Activated CD4-positive, alpha-beta T cell treated with anti-CD3 and anti-CD28 coated beads, Interleukin-2, amount 50 U/mL, for 1 hour (primary cell): ENCODE results near the gene URI1.

Experiments used
- DNase-seq: peaks from one replicate; pipeline ENCODE4 v3.0.0-alpha.2; 2020

Gene URI1

DNA sequence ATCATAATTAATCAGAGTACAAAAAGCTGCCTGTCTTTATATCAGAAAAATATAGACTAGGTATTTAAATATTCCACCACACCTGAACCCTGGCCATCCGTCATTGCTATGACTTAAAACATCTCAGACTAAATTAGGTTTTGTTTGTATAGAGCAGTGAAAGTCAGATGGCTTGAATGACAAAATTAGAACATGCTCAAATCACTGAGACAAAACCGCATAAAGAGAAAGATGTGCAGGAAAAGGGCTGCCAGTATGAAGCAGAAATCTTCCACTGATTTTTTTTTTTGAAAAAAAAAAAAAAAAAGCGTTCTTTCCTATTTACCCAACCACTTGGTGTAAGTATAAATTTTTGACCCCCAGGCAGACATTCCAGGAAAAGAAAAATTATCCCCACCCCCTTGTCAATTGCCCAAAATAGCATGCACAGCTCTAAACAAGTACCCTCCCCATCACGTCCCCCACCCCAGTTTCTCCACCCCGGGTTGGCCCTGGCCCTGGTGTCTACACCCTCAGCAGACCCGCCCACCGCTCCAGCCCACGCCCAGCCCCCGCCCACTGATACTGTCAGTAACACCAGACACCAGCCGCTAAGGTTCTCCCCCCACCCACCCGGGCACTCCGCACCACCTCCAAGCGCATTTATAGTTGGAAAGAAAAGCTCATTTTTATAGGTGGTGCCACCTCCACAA, 118.6 kb downstream of the URI1 start:
- DNase-seq: no peak

DNA sequence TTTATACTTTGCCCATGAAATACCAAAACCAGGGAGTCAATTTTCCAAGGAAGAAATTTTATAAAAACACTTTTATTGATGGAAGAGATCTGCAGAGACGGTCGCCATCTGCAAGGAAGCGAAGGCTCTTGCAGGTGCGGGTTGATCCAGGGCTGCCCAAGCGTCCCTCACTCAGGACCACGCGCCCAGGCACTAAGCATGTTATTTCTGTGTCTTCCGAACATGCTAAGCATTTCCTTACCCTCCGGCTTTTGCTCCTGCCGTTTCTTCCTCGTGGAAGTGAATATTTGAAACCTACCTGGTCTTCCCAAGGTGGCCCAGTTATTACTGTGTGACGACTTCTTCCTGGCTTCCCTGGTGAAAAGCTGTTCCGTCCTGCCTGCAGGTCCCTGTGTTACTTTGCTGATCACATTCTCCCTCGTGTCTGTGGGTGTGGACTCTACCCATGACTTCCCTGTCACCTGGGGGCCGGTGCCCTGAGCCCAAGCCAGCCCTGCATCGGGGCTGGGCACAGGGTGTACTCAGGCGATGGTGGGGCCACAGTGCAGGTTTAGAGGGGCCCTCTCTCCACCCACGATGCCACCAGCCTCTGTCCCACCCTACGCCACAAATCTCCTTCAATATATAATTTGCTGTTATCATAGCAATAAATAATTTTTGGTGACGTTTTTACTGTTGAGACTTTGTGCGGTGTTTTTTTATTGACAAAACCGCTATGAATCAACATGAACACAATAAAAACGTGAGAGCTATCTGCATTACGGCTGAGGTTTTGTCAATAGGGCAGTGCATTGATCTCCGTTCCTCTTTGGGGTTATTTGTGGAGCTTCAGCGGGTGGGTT, 119.4 kb downstream of the URI1 start:
- DNase-seq: no peak

DNA sequence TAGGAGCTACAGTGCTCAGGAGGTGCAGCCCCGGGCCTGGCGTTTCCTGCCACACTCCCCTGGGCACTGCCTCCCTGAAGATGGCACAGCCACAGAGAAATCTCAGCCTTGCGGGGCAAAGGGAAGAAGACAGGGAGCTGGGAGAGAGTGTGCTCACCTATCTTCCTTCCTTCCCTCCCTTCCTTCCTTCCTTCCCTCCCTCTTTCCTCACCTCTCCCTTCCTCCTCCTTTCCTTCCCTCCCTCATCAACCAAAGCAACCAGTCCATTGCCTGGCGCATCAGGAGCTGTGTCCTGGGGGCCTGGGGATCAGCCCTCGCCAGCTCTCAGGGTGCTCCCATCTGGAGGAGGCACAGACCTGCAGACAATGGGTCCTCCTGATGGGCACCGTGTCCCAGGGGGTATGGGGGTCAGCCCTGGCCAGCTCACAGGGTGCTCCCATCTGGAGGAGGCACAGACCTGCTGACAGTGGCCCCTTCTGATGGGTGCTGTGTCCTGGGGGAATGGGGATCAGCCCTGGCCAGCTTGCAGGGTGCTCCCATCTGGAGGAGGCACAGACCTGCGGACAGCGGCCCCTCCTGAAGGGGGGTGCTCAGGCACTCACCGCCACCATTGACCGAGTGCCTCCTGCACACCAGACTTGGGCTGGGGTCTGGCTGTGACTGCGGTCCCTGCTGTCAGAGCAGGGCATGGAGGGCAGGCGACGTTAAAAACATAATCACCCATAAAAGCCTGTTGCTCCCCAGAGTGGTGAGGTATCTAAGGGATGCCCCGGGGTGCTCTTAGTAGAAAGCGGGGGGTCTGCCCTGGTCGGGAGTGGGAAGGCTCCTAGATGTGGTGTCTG, 120.2 kb downstream of the URI1 start:
- DNase-seq: no peak

GRCh38 chr19:30062907-30063649, 121.0 kb downstream of the URI1 start:
- no peak for DNase-seq

- no peak for DNase-seq
These were observed 121.8 kb downstream of the URI1 start for GRCh38 chr19:30063650-30064347.

DNA sequence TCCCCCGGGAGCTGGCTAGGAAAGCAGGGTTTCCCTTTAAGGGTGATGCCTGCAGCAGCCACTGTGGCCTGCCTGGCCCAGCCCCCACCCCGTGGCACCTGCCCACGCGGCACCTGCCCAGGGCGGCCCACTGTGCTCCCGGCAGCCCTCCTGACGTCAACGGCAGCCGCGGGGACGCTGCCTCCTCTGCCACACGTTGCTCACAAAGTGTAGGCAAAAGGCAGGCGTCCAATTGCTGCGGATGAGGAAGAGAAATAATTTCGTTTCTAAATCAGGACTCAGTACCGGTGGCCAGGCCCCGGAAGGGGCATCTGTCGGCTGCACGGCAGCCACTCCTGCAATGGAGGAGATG, 122.3 kb downstream of the URI1 start:
- DNase-seq: no peak

GRCh38 chr19:30064771-30065494, 122.9 kb downstream of the URI1 start:
- DNase-seq: no peak

GRCh38 chr19:30065680-30066606, 123.9 kb downstream of the URI1 start:
- no peak for DNase-seq
